ENCODE results near the gene GSG1L.

- TF ChIP-seq, protein P1, sequence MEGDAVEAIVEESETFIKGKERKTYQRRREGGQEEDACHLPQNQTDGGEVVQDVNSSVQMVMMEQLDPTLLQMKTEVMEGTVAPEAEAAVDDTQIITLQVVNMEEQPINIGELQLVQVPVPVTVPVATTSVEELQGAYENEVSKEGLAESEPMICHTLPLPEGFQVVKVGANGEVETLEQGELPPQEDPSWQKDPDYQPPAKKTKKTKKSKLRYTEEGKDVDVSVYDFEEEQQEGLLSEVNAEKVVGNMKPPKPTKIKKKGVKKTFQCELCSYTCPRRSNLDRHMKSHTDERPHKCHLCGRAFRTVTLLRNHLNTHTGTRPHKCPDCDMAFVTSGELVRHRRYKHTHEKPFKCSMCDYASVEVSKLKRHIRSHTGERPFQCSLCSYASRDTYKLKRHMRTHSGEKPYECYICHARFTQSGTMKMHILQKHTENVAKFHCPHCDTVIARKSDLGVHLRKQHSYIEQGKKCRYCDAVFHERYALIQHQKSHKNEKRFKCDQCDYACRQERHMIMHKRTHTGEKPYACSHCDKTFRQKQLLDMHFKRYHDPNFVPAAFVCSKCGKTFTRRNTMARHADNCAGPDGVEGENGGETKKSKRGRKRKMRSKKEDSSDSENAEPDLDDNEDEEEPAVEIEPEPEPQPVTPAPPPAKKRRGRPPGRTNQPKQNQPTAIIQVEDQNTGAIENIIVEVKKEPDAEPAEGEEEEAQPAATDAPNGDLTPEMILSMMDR (IDR thresholded peaks at IDR 0.05; ENCODE audit: poor library complexity) = no peak
- TF ChIP-seq EZH2 (IDR thresholded peaks at IDR 0.05; ENCODE audit: borderline replicate concordance) (no peak), EZH2phosphoT487 (IDR thresholded peaks at IDR 0.05; ENCODE audit: low read depth, severe bottlenecking, unreplicated experiment) (no peak)
These were observed 84.6 kb downstream of the GSG1L start for GRCh38 chr16:27978876-27979275.
